ENCODE data around the gene TNIP1.

TNIP1 gene

DNA sequence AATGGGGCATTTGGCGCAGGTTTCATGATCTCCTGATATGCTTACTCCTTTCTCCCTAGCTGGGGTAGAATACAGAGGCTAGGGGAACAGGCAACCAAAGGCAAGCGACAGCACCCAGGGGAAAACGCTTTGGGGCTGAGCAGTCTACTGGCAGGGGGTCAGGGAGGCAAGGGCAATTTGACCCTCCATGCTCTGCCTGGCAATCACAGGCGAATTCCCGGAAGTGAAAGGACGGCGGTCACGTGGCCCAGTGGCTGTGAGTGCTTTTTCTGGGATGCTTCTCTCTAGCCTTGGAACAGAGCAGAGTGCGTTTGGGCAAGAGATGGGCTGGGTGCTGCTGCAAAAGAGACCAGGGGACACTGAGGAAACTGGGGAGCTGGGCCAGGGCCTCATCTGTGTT, 54.7 kb downstream of the TNIP1 start:
- H2AFZ ChIP-seq (ENCODE audit: insufficient read depth, low read length, poor library complexity) = no peak overlapping the region
- no peak overlapping the region for H4K12ac ChIP-seq (ENCODE audit: low read depth, low read length)
- H2BK12ac ChIP-seq (ENCODE audit: low read length) = no peak overlapping the region
- no peaks in the 10 kb centered on the region for H3K79me2 ChIP-seq (ENCODE audit: control insufficient read depth, insufficient read depth, low read length, poor library complexity)
- H3K79me1 ChIP-seq (ENCODE audit: low read length) = no peaks in the 10 kb centered on the region
- H3K4me3 ChIP-seq (ENCODE audit: low read depth, low read length) = no peak overlapping the region
- no peak overlapping the region for H3K4me2 ChIP-seq (ENCODE audit: low read length)
- no peak overlapping the region for H2BK5ac ChIP-seq (ENCODE audit: low read depth, low read length, poor library complexity)
- no peak overlapping the region for H3K9ac ChIP-seq (ENCODE audit: low read length)
- no peak overlapping the region for H3K18ac ChIP-seq (ENCODE audit: low read length)
- H4K8ac ChIP-seq (ENCODE audit: low read depth, low read length) = no peak overlapping the region
- H3K27me3 ChIP-seq (ENCODE audit: insufficient read depth, low read length) = no peaks in the 10 kb centered on the region
- no peak overlapping the region for H2AK5ac ChIP-seq (ENCODE audit: low read length)
- peaks cover 0 to 2% of the 10 kb centered on the region in 2 experiments for H3K4me1 ChIP-seq (ENCODE audit: control insufficient read depth in 1 of 2, insufficient read depth in 2 of 2, low read length in 2 of 2)
- no peak overlapping the region for H4K91ac ChIP-seq (ENCODE audit: low read depth, low read length)
- H3K14ac ChIP-seq (ENCODE audit: low read length) = no peak overlapping the region
- no peaks in the 10 kb centered on the region for H3K9me3 ChIP-seq (ENCODE audit: insufficient read depth, low read depth, low read length)
- H2BK120ac ChIP-seq (ENCODE audit: insufficient read depth, low read length, poor library complexity) = no peak overlapping the region
- H3K36me3 ChIP-seq (ENCODE audit: control insufficient read depth in 1 of 2, insufficient read depth in 2 of 2, low read length in 2 of 2) = peaks cover 28 to 34% of the 10 kb centered on the region in 2 experiments
- DNase-seq = no peak
- H3K27ac ChIP-seq (ENCODE audit: low read depth, low read length) = no peak overlapping the region
- no CpG with 5 or more reads among the region's 9 CpGs for WGBS (ENCODE audit: extremely low coverage, insufficient coverage, insufficient read length)
- H3K23ac ChIP-seq (ENCODE audit: low read length) = no peak overlapping the region
- no peak overlapping the region for H3K4ac ChIP-seq (ENCODE audit: low read depth, low read length)

DNA sequence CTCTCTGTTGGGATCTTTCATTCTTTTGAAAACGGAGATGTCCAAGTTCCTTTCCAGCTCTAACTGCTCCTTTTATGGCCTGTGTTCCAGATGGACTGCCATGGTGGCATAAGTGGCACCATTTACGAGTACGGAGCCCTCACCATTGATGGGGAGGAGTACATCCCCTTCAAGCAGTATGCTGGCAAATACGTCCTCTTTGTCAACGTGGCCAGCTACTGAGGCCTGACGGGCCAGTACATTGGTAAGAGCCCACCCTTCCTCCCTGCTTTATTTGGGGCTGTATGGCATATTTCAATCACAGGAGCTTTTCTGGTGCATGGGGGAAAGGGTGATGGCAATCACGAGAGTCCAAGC, 55.6 kb downstream of the TNIP1 start:
- no peak overlapping the region for H2AK5ac ChIP-seq (ENCODE audit: low read length)
- H3K4me2 ChIP-seq (ENCODE audit: low read length) = no peak overlapping the region
- H2AFZ ChIP-seq (ENCODE audit: insufficient read depth, low read length, poor library complexity) = no peak overlapping the region
- H3K27me3 ChIP-seq (ENCODE audit: insufficient read depth, low read length) = no peaks in the 10 kb centered on the region
- no peak overlapping the region for H3K4me3 ChIP-seq (ENCODE audit: low read depth, low read length)
- H4K12ac ChIP-seq (ENCODE audit: low read depth, low read length) = no peak overlapping the region
- H4K91ac ChIP-seq (ENCODE audit: low read depth, low read length) = no peak overlapping the region
- no peak overlapping the region for H4K8ac ChIP-seq (ENCODE audit: low read depth, low read length)
- H3K79me2 ChIP-seq (ENCODE audit: control insufficient read depth, insufficient read depth, low read length, poor library complexity) = no peaks in the 10 kb centered on the region
- peaks cover 2% of the 10 kb centered on the region for H3K79me1 ChIP-seq (ENCODE audit: low read length)
- H3K23ac ChIP-seq (ENCODE audit: low read length) = no peak overlapping the region
- H2BK12ac ChIP-seq (ENCODE audit: low read length) = no peak overlapping the region
- no peak for DNase-seq
- H3K18ac ChIP-seq (ENCODE audit: low read length) = no peak overlapping the region
- H3K9ac ChIP-seq (ENCODE audit: low read length) = no peak overlapping the region
- H3K27ac ChIP-seq (ENCODE audit: low read depth, low read length) = no peak overlapping the region
- no CpG with 5 or more reads among the region's 7 CpGs for WGBS (ENCODE audit: extremely low coverage, insufficient coverage, insufficient read length)
- no peak overlapping the region for H2BK5ac ChIP-seq (ENCODE audit: low read depth, low read length, poor library complexity)
- no peak overlapping the region for H3K14ac ChIP-seq (ENCODE audit: low read length)
- H3K9me3 ChIP-seq (ENCODE audit: insufficient read depth, low read depth, low read length) = no peaks in the 10 kb centered on the region
- peaks cover 3 to 5% of the 10 kb centered on the region in 2 experiments for H3K4me1 ChIP-seq (ENCODE audit: control insufficient read depth in 1 of 2, insufficient read depth in 2 of 2, low read length in 2 of 2)
- no peak overlapping the region for H3K4ac ChIP-seq (ENCODE audit: low read depth, low read length)
- peaks cover 24 to 29% of the 10 kb centered on the region in 2 experiments for H3K36me3 ChIP-seq (ENCODE audit: control insufficient read depth in 1 of 2, insufficient read depth in 2 of 2, low read length in 2 of 2)
- H2BK120ac ChIP-seq (ENCODE audit: insufficient read depth, low read length, poor library complexity) = no peak overlapping the region

DNA sequence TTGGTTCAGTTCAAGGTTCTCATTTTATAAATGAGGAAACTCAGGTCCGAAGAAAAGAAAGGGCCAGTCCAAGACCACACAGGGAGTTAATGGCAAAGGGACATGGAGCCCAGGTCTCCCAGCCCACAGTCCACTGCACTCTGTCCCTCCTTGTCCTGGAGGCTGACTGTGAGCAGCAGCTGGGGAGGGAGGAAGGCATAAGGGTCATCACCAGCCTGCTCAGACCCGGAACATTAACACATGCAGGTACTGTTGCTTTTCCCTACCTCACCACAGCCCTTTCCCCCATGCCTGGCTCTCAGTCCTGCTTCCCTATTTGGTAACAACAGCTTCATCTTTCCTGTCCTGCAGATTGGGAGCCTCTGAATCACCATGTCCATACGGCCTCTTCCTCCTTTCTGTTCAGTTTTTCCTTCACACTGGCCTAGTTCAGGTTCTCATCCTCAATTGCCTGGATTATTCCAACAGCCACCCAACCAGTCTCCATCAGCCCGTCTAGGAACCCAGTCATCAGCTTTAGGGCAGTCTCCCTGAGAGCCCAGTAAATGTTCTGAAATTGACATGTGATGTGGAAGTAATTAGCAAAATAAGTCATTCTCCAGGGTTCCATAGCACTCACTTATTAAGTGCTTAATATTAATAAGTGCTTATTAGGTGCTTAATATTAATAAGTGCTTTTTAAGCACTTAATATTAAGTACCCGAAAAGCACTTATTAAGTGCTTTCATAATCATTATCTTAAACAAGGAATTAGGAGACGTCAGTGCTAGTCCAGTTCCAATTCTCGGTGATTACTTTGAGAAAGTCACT, 56.2 kb downstream of the TNIP1 start:
- DNase-seq = peak in 1 of 2 donors; percentile 12
- Histone ChIP-seq H3K18ac (ENCODE audit: low read length) (no peak overlapping the region), H2BK12ac (ENCODE audit: low read length) (no peak overlapping the region), H3K4me2 (ENCODE audit: low read length) (no peak overlapping the region), H3K9ac (ENCODE audit: low read length) (no peak overlapping the region), H3K14ac (ENCODE audit: low read length) (no peak overlapping the region), H3K36me3 (ENCODE audit: control insufficient read depth in 1 of 2, insufficient read depth in 2 of 2, low read length in 2 of 2) (peaks cover 18 to 23% of the 10 kb centered on the region in 2 experiments), H3K4me1 (ENCODE audit: control insufficient read depth in 1 of 2, insufficient read depth in 2 of 2, low read length in 2 of 2) (peaks cover 3 to 5% of the 10 kb centered on the region in 2 experiments), H4K91ac (ENCODE audit: low read depth, low read length) (no peak overlapping the region), H3K4ac (ENCODE audit: low read depth, low read length) (no peak overlapping the region), H2AK5ac (ENCODE audit: low read length) (no peak overlapping the region), H3K9me3 (ENCODE audit: insufficient read depth, low read depth, low read length) (no peaks in the 10 kb centered on the region), H3K4me3 (ENCODE audit: low read depth, low read length) (no peak overlapping the region), H4K12ac (ENCODE audit: low read depth, low read length) (no peak overlapping the region), H3K79me2 (ENCODE audit: control insufficient read depth, insufficient read depth, low read length, poor library complexity) (no peaks in the 10 kb centered on the region), H3K23ac (ENCODE audit: low read length) (no peak overlapping the region), H4K8ac (ENCODE audit: low read depth, low read length) (no peak overlapping the region), H2AFZ (ENCODE audit: insufficient read depth, low read length, poor library complexity) (no peak overlapping the region), H3K79me1 (ENCODE audit: low read length) (peaks cover 2% of the 10 kb centered on the region), H2BK120ac (ENCODE audit: insufficient read depth, low read length, poor library complexity) (no peak overlapping the region), H3K27me3 (ENCODE audit: insufficient read depth, low read length) (no peaks in the 10 kb centered on the region), H3K27ac (ENCODE audit: low read depth, low read length) (no peak overlapping the region), H2BK5ac (ENCODE audit: low read depth, low read length, poor library complexity) (no peak overlapping the region)
- no CpG with 5 or more reads among the region's 7 CpGs for whole genome bisulfite sequencing (ENCODE audit: extremely low coverage, insufficient coverage, insufficient read length)

DNA sequence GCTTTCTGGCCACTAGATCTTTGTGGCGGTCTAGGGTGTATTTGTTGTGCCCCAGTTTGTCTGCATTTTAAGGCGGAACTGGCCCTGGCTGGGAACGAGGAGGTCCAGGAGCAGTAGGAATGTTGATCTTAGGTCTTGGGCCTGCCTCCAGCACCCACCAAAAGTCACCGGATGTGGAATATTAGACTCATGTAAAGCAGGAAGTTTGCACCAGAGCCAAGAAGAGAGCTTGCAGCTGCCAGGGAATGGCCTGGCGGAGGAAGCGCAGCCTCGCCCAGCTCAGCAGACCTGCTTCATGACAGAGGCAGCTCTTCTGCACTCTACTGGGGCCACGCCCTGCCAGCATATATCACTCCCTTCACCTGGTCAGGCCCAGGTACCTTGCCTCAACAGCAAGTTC, 57.2 kb downstream of the TNIP1 start:
- H3K4me2 ChIP-seq (ENCODE audit: low read length) = no peak overlapping the region
- H2AFZ ChIP-seq (ENCODE audit: insufficient read depth, low read length, poor library complexity) = no peak overlapping the region
- H4K12ac ChIP-seq (ENCODE audit: low read depth, low read length) = no peak overlapping the region
- H3K9ac ChIP-seq (ENCODE audit: low read length) = no peak overlapping the region
- H4K8ac ChIP-seq (ENCODE audit: low read depth, low read length) = no peak overlapping the region
- no peak overlapping the region for H3K4ac ChIP-seq (ENCODE audit: low read depth, low read length)
- no peak overlapping the region for H3K18ac ChIP-seq (ENCODE audit: low read length)
- no peak overlapping the region for H3K14ac ChIP-seq (ENCODE audit: low read length)
- no peak overlapping the region for H3K4me3 ChIP-seq (ENCODE audit: low read depth, low read length)
- no peak overlapping the region for H2BK5ac ChIP-seq (ENCODE audit: low read depth, low read length, poor library complexity)
- no peak overlapping the region for H2BK12ac ChIP-seq (ENCODE audit: low read length)
- no peak overlapping the region for H2BK120ac ChIP-seq (ENCODE audit: insufficient read depth, low read length, poor library complexity)
- H2AK5ac ChIP-seq (ENCODE audit: low read length) = no peak overlapping the region
- H3K4me1 ChIP-seq (ENCODE audit: control insufficient read depth in 1 of 2, insufficient read depth in 2 of 2, low read length in 2 of 2) = peaks cover 3 to 5% of the 10 kb centered on the region in 2 experiments
- peaks cover 10 to 14% of the 10 kb centered on the region in 2 experiments for H3K36me3 ChIP-seq (ENCODE audit: control insufficient read depth in 1 of 2, insufficient read depth in 2 of 2, low read length in 2 of 2)
- no peak overlapping the region for H4K91ac ChIP-seq (ENCODE audit: low read depth, low read length)
- no peaks in the 10 kb centered on the region for H3K79me2 ChIP-seq (ENCODE audit: control insufficient read depth, insufficient read depth, low read length, poor library complexity)
- H3K79me1 ChIP-seq (ENCODE audit: low read length) = peaks cover 2% of the 10 kb centered on the region
- H3K23ac ChIP-seq (ENCODE audit: low read length) = no peak overlapping the region
- H3K9me3 ChIP-seq (ENCODE audit: insufficient read depth, low read depth, low read length) = no peaks in the 10 kb centered on the region
- peak in 1 of 2 donors; percentile 11 for DNase-seq
- H3K27me3 ChIP-seq (ENCODE audit: insufficient read depth, low read length) = no peaks in the 10 kb centered on the region
- no CpG with 5 or more reads among the region's 8 CpGs for WGBS (ENCODE audit: extremely low coverage, insufficient coverage, insufficient read length)
- no peak overlapping the region for H3K27ac ChIP-seq (ENCODE audit: low read depth, low read length)

Measured in trophoblast cell (in vitro differentiated cells and primary cell).